ENCODE measurements around the gene ANG. TPM values are rescaled to one million over a fixed set of nuclear protein-coding genes. Genes with fewer than 3 reads are reported as not detected.
"Not testable (repeated sequence)": the region's sequence is repeated elsewhere in the genome, so short reads cannot be mapped to it uniquely, and the experiment has no call there.

ANG gene
- total and polyA plus RNA-seq, 3 donors from 2014 or later, result 27.7 to 42.7 (median 28.9) TPM

GRCh38 chr14:20661197-20661596, 27.4 kb upstream of the ANG start:
- H3K4me1 ChIP-seq, result no peaks in the 10 kb centered on the region
- intact Hi-C loops (cut with DNase I; ENCODE audit: low total_unique reads), result no loop called here
- no peak overlapping the region for H3K4me3 ChIP-seq
- no peak for TF ChIP-seq POLR2A (IDR thresholded peaks at IDR 0.05)
- TF ChIP-seq, protein P1, sequence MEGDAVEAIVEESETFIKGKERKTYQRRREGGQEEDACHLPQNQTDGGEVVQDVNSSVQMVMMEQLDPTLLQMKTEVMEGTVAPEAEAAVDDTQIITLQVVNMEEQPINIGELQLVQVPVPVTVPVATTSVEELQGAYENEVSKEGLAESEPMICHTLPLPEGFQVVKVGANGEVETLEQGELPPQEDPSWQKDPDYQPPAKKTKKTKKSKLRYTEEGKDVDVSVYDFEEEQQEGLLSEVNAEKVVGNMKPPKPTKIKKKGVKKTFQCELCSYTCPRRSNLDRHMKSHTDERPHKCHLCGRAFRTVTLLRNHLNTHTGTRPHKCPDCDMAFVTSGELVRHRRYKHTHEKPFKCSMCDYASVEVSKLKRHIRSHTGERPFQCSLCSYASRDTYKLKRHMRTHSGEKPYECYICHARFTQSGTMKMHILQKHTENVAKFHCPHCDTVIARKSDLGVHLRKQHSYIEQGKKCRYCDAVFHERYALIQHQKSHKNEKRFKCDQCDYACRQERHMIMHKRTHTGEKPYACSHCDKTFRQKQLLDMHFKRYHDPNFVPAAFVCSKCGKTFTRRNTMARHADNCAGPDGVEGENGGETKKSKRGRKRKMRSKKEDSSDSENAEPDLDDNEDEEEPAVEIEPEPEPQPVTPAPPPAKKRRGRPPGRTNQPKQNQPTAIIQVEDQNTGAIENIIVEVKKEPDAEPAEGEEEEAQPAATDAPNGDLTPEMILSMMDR (IDR thresholded peaks at IDR 0.05), result no peak
- no peak for DNase-seq
- H3K27me3 ChIP-seq, result no peaks in the 10 kb centered on the region
- H3K36me3 ChIP-seq (ENCODE audit: low read depth, missing control alignments), result no peaks in the 10 kb centered on the region
- H3K9me3 ChIP-seq, result no peaks in the 10 kb centered on the region
- H3K27ac ChIP-seq, result no peak overlapping the region
- 74 to 77% methylated on average over 2 of the region's 2 CpGs for WGBS, 2 donors

DNA sequence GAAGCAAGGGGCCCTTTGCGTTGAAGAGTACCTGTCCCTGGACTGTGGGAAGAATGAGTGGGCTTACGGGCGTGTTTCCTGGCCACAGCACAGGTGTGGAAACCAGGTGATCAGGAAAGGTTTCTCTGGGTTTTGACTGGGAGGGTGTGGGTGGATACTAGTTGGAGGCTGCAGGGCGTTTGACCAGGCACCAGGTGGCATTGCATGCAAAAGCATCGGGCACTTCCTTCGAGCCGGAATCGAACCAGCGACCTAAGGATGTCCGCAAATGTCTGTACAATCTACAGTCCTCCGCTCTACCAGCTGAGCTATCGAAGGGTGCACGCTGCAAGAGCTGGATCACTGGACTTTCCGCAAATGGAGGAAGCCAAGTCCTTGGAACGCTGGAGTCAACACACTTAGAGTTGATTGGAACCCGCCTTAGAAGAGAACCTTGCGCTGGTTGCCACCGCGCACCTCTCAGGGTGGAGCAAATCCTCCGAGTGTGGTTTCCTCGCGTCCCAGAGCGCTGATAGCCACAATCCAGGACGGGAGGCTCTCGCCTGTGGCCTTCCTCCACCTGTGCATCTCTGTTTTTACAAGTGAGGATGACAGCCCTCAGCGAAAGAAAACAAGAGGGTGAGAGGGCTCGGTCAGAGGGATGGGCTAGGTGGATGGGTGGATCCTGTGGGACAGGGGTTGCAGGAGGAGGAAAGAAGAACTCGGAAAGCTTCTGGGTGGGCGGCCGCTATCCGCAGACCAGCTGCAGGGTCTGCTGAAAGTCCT, 25.4 kb upstream of the ANG start:
- WGBS, 2 donors, result 8 to 17% methylated on average over 21 to 31 of the region's 31 CpGs
- intact Hi-C loops (cut with DNase I; ENCODE audit: low total_unique reads), result no loop called here
- Histone ChIP-seq H3K4me3 (peak overlapping the region; percentile 10 to 29), H3K27ac (no peak overlapping the region), H3K4me1 (no peaks in the 10 kb centered on the region), H3K27me3 (no peaks in the 10 kb centered on the region), H3K36me3 (ENCODE audit: low read depth, missing control alignments) (no peaks in the 10 kb centered on the region), H3K9me3 (no peaks in the 10 kb centered on the region)
- DNase-seq, result peak; percentile 59
- TF ChIP-seq POLR2A (IDR thresholded peaks at IDR 0.05), result no peak
- TF ChIP-seq, protein P1 (IDR thresholded peaks at IDR 0.05), result peak in 1 of 3 experiments; percentile 11

DNA sequence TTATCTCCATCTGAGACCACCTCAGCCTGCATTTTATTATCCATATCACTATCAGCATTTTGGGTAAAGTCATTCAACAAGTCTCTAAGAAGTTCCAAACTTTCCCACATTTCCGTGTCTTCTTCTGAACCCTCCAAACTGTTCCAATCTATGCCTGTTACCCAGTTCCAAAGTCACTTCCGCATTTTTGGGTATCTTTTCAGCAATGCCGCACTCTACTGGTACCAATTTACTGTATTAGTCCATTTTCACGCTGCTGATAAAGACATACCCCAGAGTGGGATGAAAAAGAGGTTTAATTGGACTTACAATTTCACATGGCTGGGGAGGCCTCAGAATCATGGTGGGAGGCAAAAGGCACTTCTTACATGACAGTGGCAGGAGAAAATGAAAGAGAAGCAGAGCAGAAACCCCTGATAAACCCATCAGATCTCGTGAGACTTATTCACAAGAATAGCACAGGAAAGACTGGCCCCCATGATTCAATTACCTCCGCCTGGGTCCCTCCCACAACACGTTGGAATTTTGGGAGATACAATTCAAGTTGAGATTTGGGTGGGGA, 22.1 kb upstream of the ANG start:
- H3K9me3 ChIP-seq; H3K27ac ChIP-seq; H3K36me3 ChIP-seq (ENCODE audit: low read depth, missing control alignments); intact Hi-C loops (cut with DNase I; ENCODE audit: low total_unique reads); DNase-seq; H3K4me3 ChIP-seq; H3K27me3 ChIP-seq; H3K4me1 ChIP-seq: not testable (repeated sequence)
- 80 to 81% methylated on average over 7 of the region's 7 CpGs for WGBS, 2 donors

DNA sequence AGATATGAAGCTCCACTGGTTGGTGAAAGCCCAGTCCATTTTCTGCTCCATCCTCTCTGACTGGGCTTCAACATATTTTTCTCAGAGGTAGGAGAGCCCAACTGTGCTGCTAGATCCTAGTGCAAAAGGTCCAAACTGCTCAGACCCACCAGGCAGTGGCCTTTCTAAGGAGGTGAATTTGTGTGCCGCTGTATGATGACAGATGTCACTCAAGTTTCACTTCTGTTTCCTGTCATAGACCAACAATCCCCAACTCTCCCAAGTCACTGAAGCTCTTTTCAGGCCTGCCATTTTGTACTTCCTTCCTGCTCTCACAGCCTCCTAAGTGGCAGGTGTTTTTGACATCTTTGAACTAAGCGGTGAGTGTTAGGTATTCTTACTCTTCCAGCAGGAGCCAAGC, 20.6 kb upstream of the ANG start:
- intact Hi-C loops (cut with DNase I; ENCODE audit: low total_unique reads), result no loop called here
- TF ChIP-seq, protein P1 (IDR thresholded peaks at IDR 0.05), result no peak
- no peak for TF ChIP-seq POLR2A (IDR thresholded peaks at IDR 0.05)
- 90 to 92% methylated on average over 2 of the region's 2 CpGs for WGBS, 2 donors
- Histone ChIP-seq H3K9me3 (no peaks in the 10 kb centered on the region), H3K27me3 (no peaks in the 10 kb centered on the region), H3K36me3 (ENCODE audit: low read depth, missing control alignments) (no peaks in the 10 kb centered on the region), H3K4me1 (no peaks in the 10 kb centered on the region), H3K4me3 (no peak overlapping the region), H3K27ac (no peak overlapping the region)
- DNase-seq, result no peak

GRCh38 chr14:20668969-20669368, 19.6 kb upstream of the ANG start:
- H3K4me3 ChIP-seq, result no peak overlapping the region
- intact Hi-C loops (cut with DNase I; ENCODE audit: low total_unique reads), result no loop called here
- 83 to 85% methylated on average over 2 of the region's 2 CpGs for WGBS, 2 donors
- H3K4me1 ChIP-seq, result no peaks in the 10 kb centered on the region
- no peak for TF ChIP-seq POLR2A (IDR thresholded peaks at IDR 0.05)
- TF ChIP-seq, protein P1 (IDR thresholded peaks at IDR 0.05), result no peak
- no peaks in the 10 kb centered on the region for H3K36me3 ChIP-seq (ENCODE audit: low read depth, missing control alignments)
- DNase-seq, result no peak
- no peaks in the 10 kb centered on the region for H3K27me3 ChIP-seq
- no peak overlapping the region for H3K27ac ChIP-seq
- H3K9me3 ChIP-seq, result no peaks in the 10 kb centered on the region
